ENCODE results near the gene TCERG1L. TPM values are rescaled to one million over a fixed set of nuclear protein-coding genes. Genes with fewer than 3 reads are reported as not detected.
A peak's percentile ranks its signal among the peaks of the same experiment; 100 is the strongest.

TCERG1L gene
- total RNA-seq, 1 donor from 2014 or later: not detected

DNA sequence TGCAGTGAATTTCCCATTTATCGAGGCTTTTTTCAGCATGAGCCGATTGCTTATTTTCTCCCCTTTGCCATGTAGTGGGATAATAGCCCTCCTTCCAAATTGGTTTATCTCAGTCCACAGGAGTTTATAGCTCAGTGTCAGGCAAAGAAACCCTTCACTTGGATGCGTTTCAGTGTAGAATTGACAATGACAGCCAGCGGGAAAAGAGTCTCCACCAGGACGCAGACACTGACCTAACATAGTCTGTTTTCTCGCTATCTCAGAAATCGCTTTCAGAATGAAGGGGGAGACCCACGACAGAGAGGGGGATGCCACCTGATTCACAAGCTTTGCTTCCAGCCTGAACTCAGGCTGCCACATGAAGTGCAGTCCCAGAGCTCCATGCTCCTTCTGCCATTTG, 43.5 kb upstream of the TCERG1L start:
- no peak overlapping the region for H3K4me3 ChIP-seq
- H3K27me3 ChIP-seq: no peaks in the 10 kb centered on the region
- no peak overlapping the region for H3K27ac ChIP-seq
- DNase-seq (ENCODE audit: extremely low spot score in 2 of 2): peak in 1 of 2 donors; percentile 58
- no peak for TF ChIP-seq POLR2AphosphoS5 (IDR thresholded peaks at IDR 0.05; ENCODE audit: insufficient read depth in 1 of 2, low read depth in 1 of 2)
- no peak for TF ChIP-seq POLR2A (IDR thresholded peaks at IDR 0.05)
- TF ChIP-seq, protein P1, sequence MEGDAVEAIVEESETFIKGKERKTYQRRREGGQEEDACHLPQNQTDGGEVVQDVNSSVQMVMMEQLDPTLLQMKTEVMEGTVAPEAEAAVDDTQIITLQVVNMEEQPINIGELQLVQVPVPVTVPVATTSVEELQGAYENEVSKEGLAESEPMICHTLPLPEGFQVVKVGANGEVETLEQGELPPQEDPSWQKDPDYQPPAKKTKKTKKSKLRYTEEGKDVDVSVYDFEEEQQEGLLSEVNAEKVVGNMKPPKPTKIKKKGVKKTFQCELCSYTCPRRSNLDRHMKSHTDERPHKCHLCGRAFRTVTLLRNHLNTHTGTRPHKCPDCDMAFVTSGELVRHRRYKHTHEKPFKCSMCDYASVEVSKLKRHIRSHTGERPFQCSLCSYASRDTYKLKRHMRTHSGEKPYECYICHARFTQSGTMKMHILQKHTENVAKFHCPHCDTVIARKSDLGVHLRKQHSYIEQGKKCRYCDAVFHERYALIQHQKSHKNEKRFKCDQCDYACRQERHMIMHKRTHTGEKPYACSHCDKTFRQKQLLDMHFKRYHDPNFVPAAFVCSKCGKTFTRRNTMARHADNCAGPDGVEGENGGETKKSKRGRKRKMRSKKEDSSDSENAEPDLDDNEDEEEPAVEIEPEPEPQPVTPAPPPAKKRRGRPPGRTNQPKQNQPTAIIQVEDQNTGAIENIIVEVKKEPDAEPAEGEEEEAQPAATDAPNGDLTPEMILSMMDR (IDR thresholded peaks at IDR 0.05): no peak
- intact Hi-C loops (cut with DNase I): no loop called here
- no peaks in the 10 kb centered on the region for H3K9me3 ChIP-seq
- H3K4me1 ChIP-seq: no peaks in the 10 kb centered on the region
- no peaks in the 10 kb centered on the region for H3K36me3 ChIP-seq

DNA sequence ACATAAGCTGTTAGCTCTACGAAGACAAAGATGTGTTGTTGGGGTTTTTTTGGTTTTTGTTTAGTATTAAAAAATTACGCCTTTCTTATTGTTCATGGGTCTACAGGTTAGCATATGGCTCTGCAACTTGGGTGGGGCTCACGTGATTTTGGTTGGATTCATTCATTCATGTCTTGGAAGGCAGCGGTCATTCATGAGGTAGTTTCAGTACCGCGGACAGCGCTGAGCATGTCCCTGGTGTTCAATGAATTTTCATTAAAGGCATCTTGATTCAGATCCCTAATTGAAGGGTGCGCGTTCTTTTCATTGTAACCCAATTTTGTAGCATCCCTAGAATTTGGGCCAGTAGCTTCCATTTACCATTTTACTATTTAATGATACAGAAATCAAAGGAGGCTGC, 42.9 kb upstream of the TCERG1L start:
- DNase-seq (ENCODE audit: extremely low spot score in 2 of 2): peak in 1 of 2 donors; percentile 16
- no peaks in the 10 kb centered on the region for H3K4me1 ChIP-seq
- H3K27ac ChIP-seq: no peak overlapping the region
- intact Hi-C loops (cut with DNase I): no loop called here
- no peak for TF ChIP-seq POLR2AphosphoS5 (IDR thresholded peaks at IDR 0.05; ENCODE audit: insufficient read depth in 1 of 2, low read depth in 1 of 2)
- TF ChIP-seq POLR2A (IDR thresholded peaks at IDR 0.05): no peak
- TF ChIP-seq, protein P1 (IDR thresholded peaks at IDR 0.05): no peak
- no peaks in the 10 kb centered on the region for H3K9me3 ChIP-seq
- no peaks in the 10 kb centered on the region for H3K36me3 ChIP-seq
- no peak overlapping the region for H3K4me3 ChIP-seq
- H3K27me3 ChIP-seq: no peaks in the 10 kb centered on the region

GRCh38 chr10:131352765-131353290, 41.3 kb upstream of the TCERG1L start:
- Histone ChIP-seq H3K27me3 (no peaks in the 10 kb centered on the region), H3K4me1 (no peaks in the 10 kb centered on the region), H3K4me3 (no peak overlapping the region), H3K36me3 (no peaks in the 10 kb centered on the region), H3K9me3 (no peaks in the 10 kb centered on the region), H3K27ac (no peak overlapping the region)
- TF ChIP-seq, protein P1 (IDR thresholded peaks at IDR 0.05): no peak
- TF ChIP-seq POLR2A (IDR thresholded peaks at IDR 0.05) (no peak), POLR2AphosphoS5 (IDR thresholded peaks at IDR 0.05; ENCODE audit: insufficient read depth in 1 of 2, low read depth in 1 of 2) (no peak)
- peak in 1 of 2 donors; percentile 94 for DNase-seq (ENCODE audit: extremely low spot score in 2 of 2)
- intact Hi-C loops (cut with DNase I): no loop called here

- no peak for TF ChIP-seq POLR2A (IDR thresholded peaks at IDR 0.05)
- TF ChIP-seq POLR2AphosphoS5 (IDR thresholded peaks at IDR 0.05; ENCODE audit: insufficient read depth in 1 of 2, low read depth in 1 of 2): no peak
- TF ChIP-seq, protein P1 (IDR thresholded peaks at IDR 0.05): no peak
- intact Hi-C loops (cut with DNase I): no loop called here
- H3K9me3 ChIP-seq: no peaks in the 10 kb centered on the region
- H3K27me3 ChIP-seq: no peaks in the 10 kb centered on the region
- no peak overlapping the region for H3K4me3 ChIP-seq
- H3K36me3 ChIP-seq: no peaks in the 10 kb centered on the region
- no peaks in the 10 kb centered on the region for H3K4me1 ChIP-seq
- no peak for DNase-seq (ENCODE audit: extremely low spot score in 2 of 2)
- no peak overlapping the region for H3K27ac ChIP-seq
These were observed 39.1 kb upstream of the TCERG1L start for GRCh38 chr10:131350660-131351059.

DNA sequence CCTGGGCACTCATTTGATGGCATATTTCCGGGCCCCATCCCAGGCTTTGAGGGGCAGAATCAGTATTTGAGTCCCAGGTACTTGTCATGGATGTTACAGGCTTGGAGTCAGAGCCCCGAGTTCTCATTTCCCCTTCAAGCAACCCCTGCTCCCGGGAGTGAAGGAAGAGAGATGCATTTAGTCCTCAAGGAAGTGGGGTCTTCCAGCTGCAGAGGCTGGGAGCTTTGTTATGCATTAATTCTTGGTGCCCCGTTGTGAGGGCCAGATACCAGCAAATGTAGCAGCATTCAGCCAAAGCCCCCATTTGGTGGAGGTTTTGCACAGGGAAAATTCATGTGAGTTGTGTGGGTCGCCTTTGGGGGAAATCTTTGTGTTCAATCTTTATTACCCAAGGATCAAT, 38.7 kb upstream of the TCERG1L start:
- intact Hi-C loops (cut with DNase I): no loop called here
- TF ChIP-seq POLR2AphosphoS5 (IDR thresholded peaks at IDR 0.05; ENCODE audit: insufficient read depth in 1 of 2, low read depth in 1 of 2): no peak
- no peak for TF ChIP-seq POLR2A (IDR thresholded peaks at IDR 0.05)
- TF ChIP-seq, protein P1 (IDR thresholded peaks at IDR 0.05): no peak
- Histone ChIP-seq H3K36me3 (no peaks in the 10 kb centered on the region), H3K4me1 (no peaks in the 10 kb centered on the region), H3K27me3 (no peaks in the 10 kb centered on the region), H3K4me3 (no peak overlapping the region), H3K9me3 (no peaks in the 10 kb centered on the region), H3K27ac (no peak overlapping the region)
- no peak for DNase-seq (ENCODE audit: extremely low spot score in 2 of 2)
